ENCODE data around the gene RASGRF1. TPM values are rescaled to one million over a fixed set of nuclear protein-coding genes. Genes with fewer than 3 reads are reported as not detected.
A peak's percentile ranks its signal among the peaks of the same experiment; 100 is the strongest.

RASGRF1 gene
- total RNA-seq, 1 donor from 2014 or later: not detected

GRCh38 chr15:78925956-78926743, 164.4 kb downstream of the RASGRF1 start:
- Mint-ChIP-seq H3K4me3 (no peak overlapping the region), H3K36me3 (ENCODE audit: low read depth) (peaks cover 20% of the 10 kb centered on the region), H3K4me1 (ENCODE audit: low read depth) (no peaks in the 10 kb centered on the region), H3K27ac (no peak overlapping the region), H3K9me3 (no peaks in the 10 kb centered on the region), H3K27me3 (ENCODE audit: insufficient read depth) (no peaks in the 10 kb centered on the region)
- no peak for DNase-seq (ENCODE audit: low spot score)
- intact Hi-C loops (cut with micrococcal nuclease): no loop called here

DNA sequence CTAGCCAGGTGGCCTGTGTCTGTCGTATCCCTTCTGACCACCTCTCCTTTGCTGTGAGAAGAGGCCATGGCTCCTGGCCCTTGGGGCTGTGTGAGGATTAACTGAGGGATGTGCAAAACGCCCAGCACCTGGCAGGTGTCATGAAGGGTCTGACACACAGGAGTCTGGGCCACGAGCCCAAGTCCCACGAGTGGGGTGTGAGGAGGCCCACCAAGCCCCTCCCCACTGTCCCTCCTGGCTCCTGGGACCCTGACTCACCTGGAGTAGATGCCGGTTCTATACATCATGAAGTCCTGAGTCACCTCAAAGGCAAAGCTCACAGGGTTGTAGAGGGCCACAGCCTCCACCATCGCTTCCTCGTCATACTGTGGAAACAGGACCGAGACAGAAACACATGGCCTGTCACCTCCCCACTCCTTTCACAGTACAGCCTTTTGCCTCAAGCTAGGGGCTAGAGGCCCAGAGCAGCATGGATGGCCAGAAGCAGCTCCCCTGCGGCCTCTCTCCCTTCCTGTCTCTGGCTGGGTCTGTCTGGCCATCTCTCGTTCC, 165.4 kb downstream of the RASGRF1 start:
- no peaks in the 10 kb centered on the region for H3K27me3 Mint-ChIP-seq (ENCODE audit: insufficient read depth)
- intact Hi-C loops (cut with micrococcal nuclease): no loop called here
- peaks cover under 1% of the 10 kb centered on the region for H3K4me1 Mint-ChIP-seq (ENCODE audit: low read depth)
- DNase-seq (ENCODE audit: low spot score): no peak
- peaks cover 22% of the 10 kb centered on the region for H3K36me3 Mint-ChIP-seq (ENCODE audit: low read depth)
- H3K4me3 Mint-ChIP-seq: no peak overlapping the region
- no peak overlapping the region for H3K27ac Mint-ChIP-seq
- no peaks in the 10 kb centered on the region for H3K9me3 Mint-ChIP-seq

DNA sequence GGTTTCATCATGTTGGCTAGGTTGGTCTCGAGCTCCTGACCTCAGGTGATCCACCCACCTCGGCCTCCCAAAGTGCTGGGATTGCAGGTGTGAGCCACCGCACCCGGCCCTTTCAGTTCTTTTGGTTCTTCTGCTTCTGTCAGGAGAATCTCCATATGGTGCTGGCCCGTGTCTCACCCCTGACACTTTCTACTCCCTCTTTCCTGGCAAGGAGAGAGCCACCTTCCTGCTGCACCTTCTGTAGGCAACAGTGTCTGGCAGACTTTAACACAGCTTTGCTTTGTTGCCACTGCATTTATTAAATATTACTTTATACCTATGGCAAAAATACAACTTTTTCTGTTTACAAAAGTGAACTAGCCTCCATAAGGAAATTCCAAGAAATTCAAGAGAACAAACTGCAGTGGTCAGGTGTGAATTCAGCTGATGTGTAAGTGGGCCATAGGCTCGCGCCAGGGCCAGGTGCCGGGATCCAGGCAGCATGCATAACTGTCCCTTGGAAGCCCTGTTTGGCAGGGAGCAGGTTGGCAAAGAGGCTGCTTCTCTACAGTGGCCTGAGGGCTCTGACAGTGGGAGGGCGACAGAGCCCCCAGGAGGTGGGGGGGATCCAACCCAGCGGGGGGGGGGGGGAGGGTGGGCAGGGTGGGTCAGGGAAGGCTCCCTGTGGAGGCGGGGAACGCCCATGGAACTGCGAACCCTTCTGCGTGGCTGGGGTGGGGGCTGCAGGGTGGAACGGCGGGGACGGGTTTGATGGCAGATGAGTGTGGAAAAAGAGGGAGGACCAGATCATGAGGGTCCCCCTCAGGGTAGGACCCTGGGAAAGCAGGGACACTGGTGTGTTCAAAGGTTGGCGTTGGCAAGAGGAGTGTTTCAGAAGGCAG, 166.9 kb downstream of the RASGRF1 start:
- Mint-ChIP-seq H3K27me3 (ENCODE audit: insufficient read depth) (no peaks in the 10 kb centered on the region), H3K27ac (no peak overlapping the region), H3K4me3 (no peak overlapping the region), H3K36me3 (ENCODE audit: low read depth) (peaks cover 24% of the 10 kb centered on the region), H3K9me3 (no peaks in the 10 kb centered on the region), H3K4me1 (ENCODE audit: low read depth) (peaks cover 4% of the 10 kb centered on the region)
- intact Hi-C loops (cut with micrococcal nuclease): no loop called here
- DNase-seq (ENCODE audit: low spot score): no peak

DNA sequence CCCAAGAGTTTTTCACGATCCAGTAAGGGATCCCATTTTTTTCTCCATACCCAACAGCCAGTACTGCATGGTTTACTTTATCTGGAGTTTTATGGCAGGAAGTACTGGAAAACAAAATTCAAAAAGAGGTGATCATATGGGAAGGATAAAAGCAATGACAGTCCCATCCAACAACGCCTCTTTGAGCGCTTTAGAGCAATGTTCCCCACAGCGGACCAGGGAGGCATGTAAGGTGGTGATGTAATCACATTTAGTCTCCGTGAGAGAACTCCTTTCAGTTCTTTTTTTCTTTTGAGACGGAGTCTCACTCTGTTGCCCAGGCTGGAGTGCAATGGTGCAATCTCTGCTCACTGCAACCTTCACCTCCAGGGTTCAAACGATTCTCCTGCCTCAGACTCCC, 167.6 kb downstream of the RASGRF1 start:
- DNase-seq (ENCODE audit: low spot score): no peak
- Mint-ChIP-seq H3K27me3 (ENCODE audit: insufficient read depth) (no peaks in the 10 kb centered on the region), H3K9me3 (no peaks in the 10 kb centered on the region), H3K36me3 (ENCODE audit: low read depth) (peaks cover 25% of the 10 kb centered on the region), H3K4me1 (ENCODE audit: low read depth) (peaks cover 4% of the 10 kb centered on the region), H3K27ac (no peak overlapping the region), H3K4me3 (no peak overlapping the region)
- intact Hi-C loops (cut with micrococcal nuclease): no loop called here

DNA sequence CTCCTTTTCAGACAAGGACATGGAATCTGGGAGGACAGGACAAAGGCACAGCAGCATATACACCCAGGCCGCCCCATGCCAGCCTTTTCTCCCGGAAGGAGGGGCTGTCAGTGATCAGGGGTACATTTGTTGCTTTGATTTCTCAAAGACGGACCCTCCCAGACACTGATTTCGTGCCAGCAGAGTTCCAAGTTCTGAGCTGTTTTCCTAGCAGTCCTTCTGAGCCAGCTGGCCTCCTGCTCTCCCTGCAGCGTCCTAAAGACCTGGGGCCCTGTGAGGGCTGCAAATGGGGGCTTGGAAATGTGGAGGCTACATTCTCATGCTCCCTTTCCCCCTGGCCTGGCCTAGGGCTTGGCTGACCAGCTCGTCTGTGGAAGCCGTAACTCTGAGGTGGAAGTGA, 168.1 kb downstream of the RASGRF1 start:
- Mint-ChIP-seq H3K9me3 (no peaks in the 10 kb centered on the region), H3K36me3 (ENCODE audit: low read depth) (peaks cover 23% of the 10 kb centered on the region), H3K27me3 (ENCODE audit: insufficient read depth) (no peaks in the 10 kb centered on the region), H3K4me1 (ENCODE audit: low read depth) (peaks cover 4% of the 10 kb centered on the region), H3K4me3 (no peak overlapping the region), H3K27ac (no peak overlapping the region)
- DNase-seq (ENCODE audit: low spot score): no peak
- intact Hi-C loops (cut with micrococcal nuclease): no loop called here

- DNase-seq (ENCODE audit: low spot score): no peak
- Mint-ChIP-seq H3K27me3 (ENCODE audit: insufficient read depth) (no peaks in the 10 kb centered on the region), H3K36me3 (ENCODE audit: low read depth) (peaks cover 23% of the 10 kb centered on the region), H3K4me1 (ENCODE audit: low read depth) (peaks cover 6% of the 10 kb centered on the region), H3K27ac (no peak overlapping the region), H3K4me3 (no peak overlapping the region), H3K9me3 (no peaks in the 10 kb centered on the region)
- intact Hi-C loops (cut with micrococcal nuclease): no loop called here
Observed at GRCh38 chr15:78921940-78922339, 168.6 kb downstream of the RASGRF1 start.

GRCh38 chr15:78921517-78921916, 169.1 kb downstream of the RASGRF1 start:
- no peak overlapping the region for H3K27ac Mint-ChIP-seq
- H3K4me3 Mint-ChIP-seq: no peak overlapping the region
- no peaks in the 10 kb centered on the region for H3K27me3 Mint-ChIP-seq (ENCODE audit: insufficient read depth)
- intact Hi-C loops (cut with micrococcal nuclease): no loop called here
- H3K4me1 Mint-ChIP-seq (ENCODE audit: low read depth): peaks cover 9% of the 10 kb centered on the region
- DNase-seq (ENCODE audit: low spot score): no peak
- H3K9me3 Mint-ChIP-seq: no peaks in the 10 kb centered on the region
- H3K36me3 Mint-ChIP-seq (ENCODE audit: low read depth): peaks cover 20% of the 10 kb centered on the region

- H3K4me3 Mint-ChIP-seq: no peak overlapping the region
- H3K27me3 Mint-ChIP-seq (ENCODE audit: insufficient read depth): no peaks in the 10 kb centered on the region
- H3K9me3 Mint-ChIP-seq: no peaks in the 10 kb centered on the region
- intact Hi-C loops (cut with micrococcal nuclease): no loop called here
- peaks cover 9% of the 10 kb centered on the region for H3K4me1 Mint-ChIP-seq (ENCODE audit: low read depth)
- no peak overlapping the region for H3K27ac Mint-ChIP-seq
- DNase-seq (ENCODE audit: low spot score): no peak
- peaks cover 20% of the 10 kb centered on the region for H3K36me3 Mint-ChIP-seq (ENCODE audit: low read depth)
Observed at GRCh38 chr15:78917888-78918287, 172.7 kb downstream of the RASGRF1 start.

DNA sequence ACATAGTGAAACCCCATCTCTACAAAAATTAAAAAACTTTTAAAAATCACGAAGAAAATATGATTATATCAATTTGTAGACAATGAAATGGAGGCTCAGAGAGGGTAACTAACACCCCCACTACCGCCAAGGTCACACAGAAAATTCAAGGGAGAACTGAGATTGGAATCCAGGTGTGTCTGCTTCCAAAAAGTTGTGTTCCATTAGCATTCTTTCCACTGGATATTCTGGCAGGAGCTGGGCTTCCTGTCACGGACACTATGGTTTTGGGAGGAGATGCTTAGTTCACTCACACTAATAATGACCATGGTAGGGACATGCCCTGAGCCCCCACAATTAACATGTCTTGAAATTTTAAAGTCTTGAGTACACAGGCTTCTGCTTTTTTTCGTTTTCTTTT, 174.5 kb downstream of the RASGRF1 start:
- no peak for DNase-seq (ENCODE audit: low spot score)
- Mint-ChIP-seq H3K9me3 (no peaks in the 10 kb centered on the region), H3K27ac (no peak overlapping the region), H3K4me3 (no peak overlapping the region), H3K4me1 (ENCODE audit: low read depth) (peaks cover 24% of the 10 kb centered on the region), H3K27me3 (ENCODE audit: insufficient read depth) (no peaks in the 10 kb centered on the region), H3K36me3 (ENCODE audit: low read depth) (peaks cover 29% of the 10 kb centered on the region)
- intact Hi-C loops (cut with micrococcal nuclease): no loop called here

DNA sequence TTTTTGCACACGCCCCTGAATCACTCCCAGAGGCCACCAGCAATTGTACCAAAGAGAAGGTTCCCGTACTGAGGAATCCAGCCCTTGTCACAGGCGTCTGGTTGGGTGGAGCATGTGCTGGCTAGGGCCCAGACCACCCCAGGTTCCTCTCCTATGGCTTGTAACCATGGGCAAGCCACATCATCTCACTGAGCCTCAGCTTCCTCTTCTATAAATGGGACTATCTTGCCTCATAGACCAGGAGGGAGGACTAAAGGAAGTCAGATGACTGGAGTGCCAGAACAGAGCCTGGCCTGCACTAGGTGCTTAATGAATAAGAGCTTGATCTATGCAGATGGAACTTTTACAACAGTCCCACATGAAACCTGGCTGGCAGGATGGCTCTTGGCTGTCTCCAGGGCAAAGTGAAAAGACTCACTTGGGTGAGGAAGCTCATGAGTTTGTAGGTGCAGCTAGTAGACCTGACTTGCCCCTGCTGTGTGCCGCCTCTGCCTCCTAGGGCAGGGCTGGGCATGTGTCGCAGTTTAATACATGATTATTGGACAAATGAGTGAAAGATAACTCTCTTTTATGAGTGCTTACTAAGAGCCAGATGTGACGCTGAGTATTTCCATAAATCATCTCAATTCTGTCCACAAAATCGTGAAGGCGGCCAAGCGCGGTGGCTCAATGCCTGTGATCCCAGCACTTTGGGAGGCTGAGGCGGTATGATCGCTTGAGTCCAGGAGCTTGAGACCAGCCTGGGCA, 175.1 kb downstream of the RASGRF1 start:
- H3K4me3 Mint-ChIP-seq: no peak overlapping the region
- no peak overlapping the region for H3K27ac Mint-ChIP-seq
- intact Hi-C loops (cut with micrococcal nuclease): no loop called here
- DNase-seq (ENCODE audit: low spot score): no peak
- H3K27me3 Mint-ChIP-seq (ENCODE audit: insufficient read depth): no peaks in the 10 kb centered on the region
- peaks cover 30% of the 10 kb centered on the region for H3K36me3 Mint-ChIP-seq (ENCODE audit: low read depth)
- no peaks in the 10 kb centered on the region for H3K9me3 Mint-ChIP-seq
- H3K4me1 Mint-ChIP-seq (ENCODE audit: low read depth): peaks cover 30% of the 10 kb centered on the region

DNA sequence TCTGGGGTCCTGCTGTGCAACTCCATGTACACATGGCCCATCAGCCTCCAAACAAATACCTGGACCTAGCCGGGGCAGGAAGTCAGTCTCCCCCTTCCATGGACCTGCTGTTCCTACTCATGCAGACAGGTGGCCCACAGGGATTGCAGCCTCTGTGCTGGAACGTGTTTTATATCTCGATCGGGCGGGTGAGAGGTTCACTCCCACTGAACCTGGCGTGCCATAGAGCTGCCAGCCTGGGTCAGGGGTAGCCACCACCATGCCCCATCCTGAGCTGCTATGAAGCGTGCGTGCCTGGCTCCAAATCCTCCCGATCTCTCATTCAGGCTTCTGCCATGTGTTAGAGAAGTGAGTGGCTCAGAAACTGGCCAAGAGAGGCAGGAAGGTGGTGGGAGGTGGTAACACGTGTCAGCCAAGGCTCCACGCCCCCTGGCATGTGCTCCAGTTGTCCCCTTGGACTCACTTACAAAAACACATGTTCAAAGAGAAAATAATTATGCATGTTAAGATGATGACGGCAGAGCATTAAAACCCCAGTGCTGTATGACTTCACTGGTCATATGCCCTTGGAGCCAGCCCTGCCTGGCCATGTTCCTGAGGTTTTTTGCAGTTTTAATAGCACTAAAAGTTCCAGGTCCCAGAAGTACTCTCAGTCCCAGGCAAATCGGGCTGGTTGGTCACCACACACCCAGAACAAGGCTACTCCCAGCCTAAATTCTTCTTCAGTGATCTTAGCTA, 176.4 kb downstream of the RASGRF1 start:
- H3K36me3 Mint-ChIP-seq (ENCODE audit: low read depth): peaks cover 37% of the 10 kb centered on the region
- H3K27ac Mint-ChIP-seq: peak overlapping the region; percentile 68
- DNase-seq (ENCODE audit: low spot score): no peak
- intact Hi-C loops (cut with micrococcal nuclease): no loop called here
- peaks cover 37% of the 10 kb centered on the region for H3K4me1 Mint-ChIP-seq (ENCODE audit: low read depth)
- H3K9me3 Mint-ChIP-seq: no peaks in the 10 kb centered on the region
- no peak overlapping the region for H3K4me3 Mint-ChIP-seq
- no peaks in the 10 kb centered on the region for H3K27me3 Mint-ChIP-seq (ENCODE audit: insufficient read depth)

DNA sequence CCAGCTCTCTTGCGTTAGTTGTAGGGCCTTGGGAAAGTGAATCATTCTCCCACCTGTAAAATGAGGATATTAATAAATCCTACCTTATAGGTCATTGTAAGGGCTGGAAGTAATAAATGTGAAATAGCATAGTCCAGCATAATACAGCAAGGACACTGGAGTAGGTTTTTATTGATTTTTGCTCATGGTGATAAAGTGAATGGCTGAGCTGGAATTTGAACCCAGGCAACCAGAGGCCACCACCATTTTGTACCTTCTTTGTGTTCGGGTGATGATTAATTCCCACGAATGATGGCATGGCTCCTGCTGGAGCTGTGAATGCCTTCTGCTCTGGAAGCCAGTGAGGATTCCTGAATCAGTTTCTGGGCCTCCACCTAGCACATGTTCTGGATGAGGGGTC, 177.6 kb downstream of the RASGRF1 start:
- H3K27ac Mint-ChIP-seq: no peak overlapping the region
- DNase-seq (ENCODE audit: low spot score): no peak
- intact Hi-C loops (cut with micrococcal nuclease): no loop called here
- H3K4me3 Mint-ChIP-seq: no peak overlapping the region
- peaks cover 42% of the 10 kb centered on the region for H3K36me3 Mint-ChIP-seq (ENCODE audit: low read depth)
- no peaks in the 10 kb centered on the region for H3K27me3 Mint-ChIP-seq (ENCODE audit: insufficient read depth)
- no peaks in the 10 kb centered on the region for H3K9me3 Mint-ChIP-seq
- peaks cover 37% of the 10 kb centered on the region for H3K4me1 Mint-ChIP-seq (ENCODE audit: low read depth)
